HG02884 (cell line): ENCODE results near the gene RNF121.

Source experiments
- ATAC-seq: cut with Tn5 transposase; IDR thresholded peaks from one replicate; pipeline ENCODE4 v1.9.1; 2021; ENCODE audit warnings: mild to moderate bottlenecking, moderate library complexity; ENCODE audit not compliant: unreplicated experiment

Gene RNF121

DNA sequence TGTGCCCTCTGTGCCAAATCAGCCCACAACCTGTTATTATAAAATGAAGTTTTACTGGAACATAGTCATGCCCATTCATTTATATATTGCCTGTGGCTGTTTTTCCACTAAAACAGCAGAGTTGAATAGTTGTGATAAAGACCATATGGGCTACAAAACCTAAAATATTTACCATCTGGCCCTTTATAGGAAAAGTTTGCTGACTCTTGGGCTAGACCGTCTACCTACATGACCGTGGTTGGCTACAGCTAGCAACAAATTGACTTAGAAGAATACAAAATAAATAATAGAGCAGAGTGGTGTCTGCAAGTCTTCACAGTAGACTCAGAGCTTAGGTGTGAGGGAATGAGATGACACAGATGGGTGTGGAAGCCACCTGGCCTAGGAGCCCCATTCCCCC, 58.7 kb downstream of the RNF121 start:
- ATAC-seq, result no peak

DNA sequence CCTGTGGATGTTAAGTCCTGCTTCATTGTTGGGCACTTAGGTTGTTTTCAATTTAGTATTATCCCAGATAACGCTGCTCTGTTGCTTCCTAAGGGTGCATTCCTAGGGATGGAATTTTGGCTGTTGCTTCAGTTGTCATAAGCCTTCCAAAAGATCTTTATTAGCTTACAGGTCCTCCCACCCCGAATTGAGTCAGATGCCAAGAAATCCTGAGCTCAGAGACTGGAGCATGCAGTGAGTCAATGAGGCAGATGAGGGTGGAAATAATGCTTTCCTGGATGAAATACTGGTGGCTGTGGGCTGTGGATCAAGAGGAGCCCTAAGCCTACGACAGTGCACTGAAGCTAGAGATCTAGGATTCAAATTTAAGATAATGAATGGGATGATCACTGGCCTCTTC, 59.2 kb downstream of the RNF121 start:
- no peak for ATAC-seq

DNA sequence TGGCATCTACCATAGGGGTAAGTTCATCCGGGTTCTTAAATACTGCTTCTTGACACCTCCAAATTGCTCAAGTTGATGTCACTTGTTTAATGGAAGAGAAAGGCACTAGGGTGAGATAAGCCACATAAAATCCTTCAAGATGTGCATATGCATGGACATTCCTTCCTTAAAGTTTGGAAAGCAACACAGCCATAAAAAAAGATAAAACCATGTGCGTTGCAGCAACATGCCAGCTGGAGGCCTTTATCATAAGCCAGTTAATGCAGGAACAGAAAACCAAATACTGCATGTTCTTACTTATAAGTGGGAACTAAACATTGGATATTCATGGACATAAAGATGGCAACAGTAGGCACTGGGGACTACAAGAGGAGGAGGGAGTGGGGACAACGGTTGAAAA, 61.9 kb downstream of the RNF121 start:
- no peak for ATAC-seq

DNA sequence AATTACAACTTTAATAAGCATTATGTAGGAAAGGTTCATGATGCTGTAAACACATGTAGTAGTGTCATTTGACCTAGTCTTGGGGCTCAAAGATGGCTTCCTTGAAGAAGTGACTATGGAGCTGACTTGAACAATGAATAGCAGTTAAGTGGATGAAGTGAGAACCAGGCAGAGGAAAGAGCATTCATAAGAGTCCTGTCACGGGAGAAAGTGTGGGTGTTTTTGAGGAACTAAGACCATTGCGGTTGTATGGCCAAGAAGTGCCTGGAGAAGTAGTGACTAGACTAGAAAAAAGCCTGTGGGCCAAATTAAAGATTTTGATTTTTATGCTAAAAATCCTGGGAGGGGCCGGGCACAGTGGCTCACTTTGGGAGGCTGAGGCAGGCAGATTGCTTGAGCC, 62.6 kb downstream of the RNF121 start:
- ATAC-seq, result peak; percentile 60

DNA sequence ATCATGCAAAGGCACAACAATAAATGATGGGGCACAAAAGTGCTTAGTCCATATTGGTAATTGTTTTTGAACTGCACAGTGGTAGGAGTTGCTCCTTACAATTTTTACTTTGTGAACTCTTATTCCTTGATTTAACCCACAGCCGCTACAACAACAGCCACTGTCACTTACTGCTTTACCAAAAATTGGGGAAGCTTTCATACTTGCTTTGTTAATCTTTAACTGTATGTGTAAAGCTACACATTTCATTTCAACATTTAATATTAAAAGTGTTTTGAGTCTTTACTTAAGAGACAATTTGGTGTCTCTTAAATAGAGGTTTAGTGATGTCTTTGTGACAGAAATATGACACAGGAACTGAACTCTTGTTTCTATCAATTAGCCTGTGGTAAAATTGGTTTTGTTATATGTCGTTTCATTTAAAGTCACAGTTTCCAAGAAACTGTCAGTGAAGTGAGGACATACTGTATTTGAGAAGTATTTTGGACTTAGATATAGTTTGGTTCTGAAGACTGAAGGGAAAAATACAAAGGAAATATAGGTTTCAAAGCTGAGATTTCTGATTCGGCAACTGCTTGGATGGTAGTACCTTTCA, 63.4 kb downstream of the RNF121 start:
- no peak for ATAC-seq

DNA sequence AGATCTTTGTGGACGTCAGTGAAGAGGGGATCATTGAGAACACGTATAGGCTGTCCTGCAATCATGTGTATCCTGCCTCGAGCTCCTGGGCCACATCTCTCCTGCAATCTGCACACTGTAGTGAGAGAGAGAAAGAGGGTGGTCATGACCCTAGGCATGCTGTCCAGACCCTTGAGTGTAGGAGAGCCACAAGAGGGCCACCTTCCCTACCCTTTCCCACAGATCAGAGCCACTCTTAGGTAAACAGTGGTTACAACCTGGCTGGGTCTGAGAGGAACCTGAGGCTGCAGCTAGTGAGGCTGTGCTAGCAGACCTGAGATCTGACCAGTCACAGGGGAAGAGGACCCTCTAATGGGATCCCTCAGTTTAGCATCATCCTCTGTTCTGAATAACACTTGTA, 65.9 kb downstream of the RNF121 start:
- no peak for ATAC-seq

DNA sequence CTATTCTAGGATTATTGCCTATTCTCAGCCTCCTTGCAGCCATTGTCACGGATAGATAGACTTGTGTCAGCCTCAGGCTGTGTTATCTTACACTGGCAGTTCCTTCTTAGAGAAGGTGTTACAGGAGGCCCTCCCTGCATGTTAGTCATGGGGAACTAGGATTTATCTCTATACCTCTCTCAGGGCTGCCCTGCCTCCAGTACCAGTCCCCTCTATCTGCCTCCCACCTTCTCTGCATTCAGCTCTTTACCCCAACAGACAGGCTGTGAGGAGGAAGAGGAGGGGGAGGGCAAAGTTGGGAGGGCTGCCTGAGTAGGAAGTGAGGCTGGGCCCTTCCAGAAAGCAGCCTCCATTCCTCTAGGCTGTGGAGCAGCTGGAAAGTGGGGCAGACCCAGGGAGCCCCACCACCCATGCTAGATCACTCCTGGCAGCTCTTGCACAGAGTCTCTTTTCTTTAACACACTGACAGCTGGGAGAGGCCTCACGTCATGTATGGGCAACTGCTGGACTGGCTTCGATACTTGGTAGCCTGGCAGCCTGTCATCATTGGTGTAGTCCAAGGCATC, 67.0 kb downstream of the RNF121 start:
- ATAC-seq, result no peak

DNA sequence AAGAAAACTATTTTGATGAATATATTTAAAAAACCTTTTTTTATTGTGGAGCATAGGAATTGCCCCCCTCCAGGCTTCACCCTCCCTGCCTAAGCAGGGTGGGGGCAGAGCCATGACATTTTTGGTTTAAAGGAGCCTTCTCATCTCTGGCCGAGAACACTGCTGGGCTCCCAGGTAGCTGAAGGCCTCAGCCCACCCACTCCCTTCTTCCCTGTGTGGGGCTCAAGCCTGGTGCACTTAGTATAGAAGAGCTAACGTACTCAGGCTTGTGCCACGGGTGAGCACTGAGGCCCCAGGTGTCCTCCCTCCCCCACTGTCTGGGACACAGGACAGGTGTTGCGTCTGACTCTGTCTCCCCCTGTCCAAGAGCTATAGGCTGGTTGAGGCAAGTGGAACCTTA, 67.7 kb downstream of the RNF121 start:
- no peak for ATAC-seq

DNA sequence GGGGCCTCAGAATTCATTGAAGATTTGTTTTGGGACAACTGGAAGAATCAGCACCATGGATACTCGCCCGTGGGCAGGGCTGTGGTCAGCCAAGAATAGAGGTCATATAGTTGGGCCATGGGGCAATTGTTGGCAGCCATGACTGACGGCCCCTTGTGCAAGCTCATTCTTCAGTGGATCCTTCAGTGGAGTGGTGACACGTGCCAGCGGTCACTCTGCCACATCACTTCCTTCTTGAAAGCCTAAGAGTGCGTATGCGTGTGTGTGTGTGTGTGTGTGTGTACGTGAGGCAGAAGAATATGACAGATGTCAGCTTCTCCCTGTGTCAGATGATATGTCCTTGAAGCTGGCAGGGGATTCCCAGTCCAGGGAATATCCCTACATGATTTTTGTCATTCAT, 68.1 kb downstream of the RNF121 start:
- no peak for ATAC-seq

DNA sequence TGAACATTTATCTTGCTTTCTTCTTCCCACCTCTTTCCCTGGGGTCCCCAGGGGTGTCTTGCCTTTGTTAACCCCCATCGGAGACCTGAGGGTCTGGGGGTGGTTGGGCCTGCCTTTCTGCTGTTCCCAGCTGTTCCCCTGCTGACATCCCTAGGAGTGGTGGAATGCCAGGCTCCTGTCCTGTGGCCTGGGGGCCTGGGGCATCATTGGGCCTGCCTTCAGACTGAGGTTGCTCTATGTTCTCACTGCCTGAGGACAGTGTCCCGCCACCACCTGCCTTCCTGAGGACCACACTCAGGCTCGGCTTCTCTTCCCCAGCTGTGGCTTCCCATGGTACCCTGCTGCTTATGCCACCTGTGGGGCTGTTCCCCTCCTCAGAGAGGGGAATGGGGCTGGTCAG, 68.7 kb downstream of the RNF121 start:
- no peak for ATAC-seq

DNA sequence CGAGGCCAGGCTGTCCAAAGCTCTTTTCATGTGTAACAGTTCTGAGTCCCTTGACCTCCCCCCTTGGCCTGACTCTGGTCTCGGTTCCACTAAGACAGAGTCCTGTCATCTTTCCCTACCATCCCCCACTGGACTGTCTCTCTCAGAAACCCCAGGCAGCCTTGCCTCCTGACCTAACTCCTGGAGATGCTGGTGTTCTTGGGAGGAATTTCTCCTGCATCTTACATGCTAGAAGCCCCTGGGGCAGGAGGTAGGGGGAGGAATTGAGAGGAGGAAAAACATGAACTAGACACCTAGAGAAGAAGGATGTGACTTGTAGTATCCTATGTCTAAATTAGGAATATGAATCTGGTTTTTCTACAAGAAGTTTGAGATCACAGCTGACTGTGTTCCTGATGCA, 69.2 kb downstream of the RNF121 start:
- ATAC-seq, result no peak

DNA sequence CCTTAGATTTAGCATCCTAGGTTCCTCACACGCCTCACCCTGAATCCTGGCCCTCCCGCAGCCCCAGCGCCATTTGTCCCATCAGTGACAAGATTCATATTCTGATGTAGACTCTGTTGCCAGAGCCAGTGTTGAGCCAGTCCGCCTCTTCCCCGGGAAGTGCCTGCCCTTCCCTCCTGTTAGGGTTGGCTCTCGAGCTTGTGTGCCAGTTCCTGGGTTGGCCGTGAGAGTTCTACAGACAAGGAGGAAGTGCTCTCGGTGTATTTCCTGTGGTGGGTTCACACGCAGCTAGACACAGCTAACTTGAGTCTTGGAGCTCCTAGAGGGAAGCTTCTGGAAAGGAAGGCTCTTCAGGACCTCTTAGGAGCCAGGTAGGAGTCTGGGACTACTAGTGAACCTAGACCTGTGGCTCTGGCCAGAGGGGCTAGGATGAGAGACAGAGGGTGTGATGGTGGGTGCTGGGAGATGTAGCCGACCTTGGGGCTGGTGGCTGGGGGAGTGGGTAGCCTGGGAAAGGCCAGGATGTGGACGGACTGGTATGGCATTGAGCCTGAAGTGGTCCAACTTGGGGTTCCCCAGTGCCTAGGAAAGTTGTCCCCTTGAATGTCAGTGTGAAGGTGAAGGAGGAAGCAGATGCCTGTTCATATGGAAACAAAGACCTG, 69.9 kb downstream of the RNF121 start, which contains the start of gene IL18BP:
TSS of gene IL18BP (plus strand) at position 261 of the 662 bp plus-strand sequence. CDS start 1,076 bp downstream, outside the sequence.
- no peak for ATAC-seq

DNA sequence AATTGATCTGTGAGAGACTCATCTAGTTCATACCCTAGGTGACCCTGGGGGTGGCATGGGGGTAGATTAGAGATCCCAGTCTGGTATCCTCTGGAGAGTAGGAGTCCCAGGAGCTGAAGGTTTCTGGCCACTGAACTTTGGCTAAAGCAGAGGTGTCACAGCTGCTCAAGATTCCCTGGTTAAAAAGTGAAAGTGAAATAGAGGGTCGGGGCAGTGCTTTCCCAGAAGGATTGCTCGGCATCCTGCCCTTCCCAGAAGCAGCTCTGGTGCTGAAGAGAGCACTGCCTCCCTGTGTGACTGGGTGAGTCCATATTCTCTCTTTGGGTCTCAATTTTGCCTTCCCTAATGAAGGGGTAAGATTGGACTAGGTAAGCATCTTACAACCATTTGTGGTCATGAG, 70.5 kb downstream of the RNF121 start:
- no peak for ATAC-seq

DNA sequence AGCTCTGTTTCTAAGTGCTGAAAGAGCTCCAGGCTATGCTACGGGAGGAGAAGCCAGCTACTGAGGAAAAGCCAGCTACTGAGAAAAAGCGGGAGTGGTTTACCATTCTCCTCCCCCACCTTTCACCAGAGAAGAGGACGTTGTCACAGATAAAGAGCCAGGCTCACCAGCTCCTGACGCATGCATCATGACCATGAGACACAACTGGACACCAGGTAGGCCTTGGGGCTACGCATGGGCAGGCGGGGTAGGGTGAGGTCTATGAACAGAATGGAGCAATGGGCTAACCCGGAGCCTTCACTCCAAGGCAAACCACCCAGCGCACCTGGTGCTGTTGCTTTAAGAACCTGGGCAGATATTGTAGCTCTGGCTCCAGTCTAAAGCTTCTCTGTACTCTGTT, 71.0 kb downstream of the RNF121 start:
- no peak for ATAC-seq

DNA sequence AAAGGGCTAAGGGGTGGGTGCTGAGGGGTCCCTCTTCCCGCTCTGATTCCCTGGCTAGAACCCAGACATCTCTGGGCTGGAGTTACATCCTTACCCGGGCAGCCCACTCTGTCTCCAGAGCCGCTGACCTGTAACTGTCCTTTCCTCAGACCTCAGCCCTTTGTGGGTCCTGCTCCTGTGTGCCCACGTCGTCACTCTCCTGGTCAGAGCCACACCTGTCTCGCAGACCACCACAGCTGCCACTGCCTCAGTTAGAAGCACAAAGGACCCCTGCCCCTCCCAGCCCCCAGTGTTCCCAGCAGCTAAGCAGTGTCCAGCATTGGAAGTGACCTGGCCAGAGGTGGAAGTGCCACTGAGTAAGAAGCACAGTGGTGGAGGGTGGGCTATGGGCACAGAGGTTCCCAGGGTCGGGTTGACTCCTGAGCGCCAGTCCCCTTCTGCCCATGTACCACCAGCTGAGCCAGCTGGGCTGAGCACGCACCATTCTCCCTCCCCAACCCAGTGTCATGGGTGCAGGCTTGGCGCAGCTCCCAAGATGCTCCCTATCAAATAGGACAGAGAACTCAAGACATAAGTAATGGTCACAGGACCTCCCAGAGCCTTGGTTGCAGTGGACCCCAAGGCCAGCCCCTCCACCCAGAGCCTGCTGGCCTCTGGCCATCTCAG, 71.5 kb downstream of the RNF121 start:
- ATAC-seq, result no peak

DNA sequence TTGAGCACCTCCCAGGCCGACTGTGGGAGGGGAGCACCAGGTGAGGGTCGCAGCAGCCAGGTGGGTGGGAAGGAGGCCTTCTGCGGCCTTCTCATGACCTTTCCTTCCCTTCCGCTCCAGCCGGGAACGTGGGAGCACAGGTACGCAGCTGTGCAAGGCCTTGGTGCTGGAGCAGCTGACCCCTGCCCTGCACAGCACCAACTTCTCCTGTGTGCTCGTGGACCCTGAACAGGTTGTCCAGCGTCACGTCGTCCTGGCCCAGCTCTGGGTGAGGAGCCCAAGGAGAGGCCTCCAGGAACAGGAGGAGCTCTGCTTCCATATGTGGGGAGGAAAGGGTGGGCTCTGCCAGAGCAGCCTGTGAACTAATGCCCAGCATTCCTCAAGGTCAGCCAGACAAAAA, 72.4 kb downstream of the RNF121 start:
- ATAC-seq, result no peak

DNA sequence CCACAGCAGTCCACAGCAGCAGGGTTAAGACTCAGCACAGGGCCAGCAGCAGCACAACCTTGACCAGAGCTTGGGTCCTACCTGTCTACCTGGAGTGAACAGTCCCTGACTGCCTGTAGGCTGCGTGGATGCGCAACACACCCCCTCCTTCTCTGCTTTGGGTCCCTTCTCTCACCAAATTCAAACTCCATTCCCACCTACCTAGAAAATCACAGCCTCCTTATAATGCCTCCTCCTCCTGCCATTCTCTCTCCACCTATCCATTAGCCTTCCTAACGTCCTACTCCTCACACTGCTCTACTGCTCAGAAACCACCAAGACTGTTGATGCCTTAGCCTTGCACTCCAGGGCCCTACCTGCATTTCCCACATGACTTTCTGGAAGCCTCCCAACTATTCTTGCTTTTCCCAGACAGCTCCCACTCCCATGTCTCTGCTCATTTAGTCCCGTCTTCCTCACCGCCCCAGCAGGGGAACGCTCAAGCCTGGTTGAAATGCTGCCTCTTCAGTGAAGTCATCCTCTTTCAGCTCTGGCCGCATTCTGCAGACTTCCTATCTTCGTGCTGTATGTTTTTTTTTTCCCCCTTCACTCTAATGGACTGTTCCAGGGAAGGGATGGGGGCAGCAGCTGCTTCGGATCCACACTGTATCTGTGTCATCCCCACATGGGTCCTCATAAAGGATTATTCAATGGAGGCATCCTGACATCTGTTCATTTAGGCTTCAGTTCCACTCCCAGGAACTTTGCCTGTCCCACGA, 73.2 kb downstream of the RNF121 start:
- no peak for ATAC-seq

DNA sequence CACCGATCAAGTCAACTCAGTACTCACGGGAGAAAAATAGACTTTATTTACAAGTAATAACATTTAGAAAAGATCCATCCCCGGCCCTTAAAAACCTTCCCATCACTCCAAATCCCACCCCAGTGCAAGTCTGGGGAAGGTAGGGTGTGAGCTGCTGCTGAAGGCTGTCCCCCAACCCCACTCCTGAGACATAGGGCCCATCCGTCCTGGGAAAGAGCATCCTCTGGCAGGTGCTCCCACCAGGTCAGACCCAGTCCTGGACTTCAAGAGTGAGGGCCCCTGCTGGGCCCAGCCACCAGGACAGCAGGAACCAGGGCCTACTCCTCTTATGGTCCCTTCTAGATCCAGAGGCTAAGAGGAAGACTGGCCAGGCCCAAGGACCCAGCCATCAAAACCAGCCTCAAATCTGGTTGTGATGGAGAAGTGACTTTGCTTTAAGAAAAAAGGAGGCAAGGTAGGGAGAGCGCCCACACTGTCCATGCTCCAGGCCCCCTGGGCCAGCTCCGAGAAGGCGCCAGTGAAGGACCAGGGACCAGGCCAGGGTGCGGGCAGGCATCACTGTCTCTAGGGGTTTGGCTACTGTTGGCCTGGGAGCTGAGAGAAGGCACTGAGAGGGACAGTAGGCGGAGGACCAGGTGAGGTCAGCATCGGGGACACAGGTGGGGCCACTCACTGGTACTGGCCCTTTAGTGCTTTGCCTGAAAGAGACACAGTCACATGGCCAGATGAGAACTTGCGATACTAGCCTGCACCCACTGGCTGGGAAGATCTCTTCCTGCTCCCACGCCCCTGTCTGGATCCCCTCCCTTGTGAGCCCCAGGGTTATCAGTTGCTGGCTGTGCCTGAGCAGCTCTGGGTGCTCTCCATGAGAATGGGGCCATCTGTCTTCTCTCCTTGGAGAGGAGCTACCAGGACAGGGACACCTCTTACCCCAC, 74.3 kb downstream of the RNF121 start:
- no peak for ATAC-seq

DNA sequence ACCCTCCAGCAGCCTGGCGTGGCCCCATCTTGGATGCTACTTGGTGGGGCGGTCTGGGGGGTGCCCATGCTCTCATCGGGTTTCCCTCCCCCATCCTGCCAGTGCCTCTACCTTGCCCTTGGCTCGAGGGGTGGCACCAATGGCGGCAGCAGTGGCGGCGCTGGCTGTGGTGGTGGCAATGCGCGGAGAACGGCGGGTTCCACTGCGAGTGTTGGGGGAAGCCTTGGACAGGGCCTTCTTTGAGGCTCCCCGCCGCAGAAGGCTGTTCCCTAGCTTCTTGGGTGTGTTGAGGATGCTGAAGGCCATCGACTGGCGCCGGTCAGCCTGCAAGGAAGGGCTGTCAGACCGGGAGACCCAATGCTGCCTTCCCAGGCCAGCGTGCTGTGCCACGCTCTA, 74.9 kb downstream of the RNF121 start:
- ATAC-seq, result no peak
